HG03196 (cell line): Measurements from ENCODE around the gene KLF11.
A peak's percentile ranks its signal among the peaks of the same experiment; 100 is the strongest.

Experiments
- ATAC-seq: cut with Tn5 transposase; IDR thresholded peaks from one replicate; pipeline ENCODE4 v1.9.1; 2021; ENCODE audit not compliant: unreplicated experiment

The KLF11 gene

DNA sequence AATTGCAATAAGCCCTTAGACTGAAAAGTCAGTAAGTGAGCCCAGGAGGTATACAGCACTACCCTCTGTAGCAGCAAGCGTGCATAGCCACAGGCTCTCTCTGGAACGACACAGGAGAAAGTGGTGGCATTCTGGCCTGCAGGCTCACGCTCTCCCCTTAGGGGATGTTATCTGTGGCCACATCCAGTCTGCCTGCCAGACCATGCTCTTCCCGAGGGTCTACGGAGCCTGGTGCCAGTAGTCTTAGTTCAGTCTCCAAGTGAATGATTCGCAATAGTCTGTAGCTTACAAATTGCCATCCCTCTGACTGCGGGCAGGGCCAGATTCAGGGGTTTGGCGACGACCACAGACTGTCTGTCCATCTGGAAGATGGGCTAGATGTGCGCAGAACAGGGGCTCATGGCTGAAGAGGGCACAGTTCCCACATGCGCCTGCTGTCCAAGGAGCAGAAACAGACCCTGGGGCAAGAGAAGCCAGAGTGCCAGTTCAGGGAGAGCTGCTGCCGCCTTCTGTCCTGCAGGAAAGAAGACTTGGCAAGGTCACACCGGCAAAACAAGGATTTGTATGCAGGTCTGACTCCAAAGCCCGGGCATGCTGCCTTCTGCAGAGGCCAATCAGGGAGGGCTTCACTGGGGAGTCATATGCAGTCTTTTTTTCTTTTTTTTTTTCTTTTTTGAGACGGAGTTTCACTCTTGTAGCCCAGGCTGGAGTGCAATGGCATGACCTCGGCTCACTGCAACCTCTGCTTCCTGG, 3.5 kb upstream of the KLF11 start:
- ATAC-seq = no peak

DNA sequence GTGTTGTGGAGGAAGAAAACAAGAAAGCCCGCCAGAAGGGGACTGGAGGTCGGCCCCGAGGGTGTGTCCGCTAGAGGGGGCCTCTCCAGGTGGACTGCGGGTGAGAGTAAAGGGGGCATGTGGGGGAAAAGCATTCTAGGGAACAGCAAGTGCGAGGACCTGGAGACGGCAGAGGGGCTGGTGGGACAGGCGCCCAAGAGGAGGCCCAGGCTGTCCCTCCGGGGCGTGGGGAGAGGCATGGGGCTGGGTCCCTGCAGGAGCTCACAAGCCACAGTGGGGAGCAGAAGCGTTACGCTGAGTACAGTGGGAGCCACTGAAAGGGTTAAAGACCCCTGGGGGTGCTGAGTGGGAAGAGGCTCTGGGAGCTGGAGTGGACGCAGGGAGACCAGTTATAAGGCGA, 1.6 kb upstream of the KLF11 start:
- no peak for ATAC-seq

DNA sequence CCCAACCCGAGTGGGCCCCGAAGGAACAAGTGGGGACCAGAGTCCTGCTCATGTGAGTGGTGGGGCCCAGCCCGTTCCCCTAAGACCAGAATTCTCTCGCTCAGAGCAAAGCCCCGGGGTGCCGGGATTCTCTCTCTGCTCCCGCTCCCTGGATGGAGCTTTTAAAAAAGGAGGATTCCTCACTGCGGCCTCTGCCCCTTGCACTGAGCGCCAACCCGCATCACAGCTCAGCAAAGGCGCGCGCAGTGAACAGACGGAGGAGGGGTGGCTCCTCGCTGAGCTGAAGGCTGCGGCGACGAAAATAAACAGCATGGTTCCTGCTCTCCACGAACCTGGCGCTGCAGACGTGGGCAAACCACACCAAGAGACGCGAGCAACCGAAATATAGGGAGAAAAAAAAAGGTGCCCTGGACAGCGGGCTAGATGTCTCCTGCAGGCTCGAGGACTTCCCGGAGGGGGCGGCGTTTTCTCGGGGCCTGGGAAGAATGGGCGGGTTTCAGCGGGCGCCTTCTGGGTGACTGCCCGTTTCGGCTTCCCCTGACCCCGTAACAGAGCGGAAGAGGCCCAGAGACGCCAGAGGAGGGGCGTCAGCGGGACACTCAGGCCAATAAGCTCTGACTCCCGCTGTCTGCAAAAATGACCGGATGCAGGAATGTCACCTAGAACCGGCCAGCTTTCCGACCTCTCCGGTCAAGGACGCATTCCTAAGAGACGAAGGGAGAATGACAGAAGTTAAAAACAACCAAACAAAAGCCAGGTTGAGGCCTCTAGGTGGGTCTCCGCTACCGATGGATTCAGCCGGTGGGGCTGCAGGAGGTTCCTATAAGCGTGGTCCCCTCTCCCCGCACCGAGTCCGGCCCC, 819 bp upstream of the KLF11 start:
- ATAC-seq = no peak

DNA sequence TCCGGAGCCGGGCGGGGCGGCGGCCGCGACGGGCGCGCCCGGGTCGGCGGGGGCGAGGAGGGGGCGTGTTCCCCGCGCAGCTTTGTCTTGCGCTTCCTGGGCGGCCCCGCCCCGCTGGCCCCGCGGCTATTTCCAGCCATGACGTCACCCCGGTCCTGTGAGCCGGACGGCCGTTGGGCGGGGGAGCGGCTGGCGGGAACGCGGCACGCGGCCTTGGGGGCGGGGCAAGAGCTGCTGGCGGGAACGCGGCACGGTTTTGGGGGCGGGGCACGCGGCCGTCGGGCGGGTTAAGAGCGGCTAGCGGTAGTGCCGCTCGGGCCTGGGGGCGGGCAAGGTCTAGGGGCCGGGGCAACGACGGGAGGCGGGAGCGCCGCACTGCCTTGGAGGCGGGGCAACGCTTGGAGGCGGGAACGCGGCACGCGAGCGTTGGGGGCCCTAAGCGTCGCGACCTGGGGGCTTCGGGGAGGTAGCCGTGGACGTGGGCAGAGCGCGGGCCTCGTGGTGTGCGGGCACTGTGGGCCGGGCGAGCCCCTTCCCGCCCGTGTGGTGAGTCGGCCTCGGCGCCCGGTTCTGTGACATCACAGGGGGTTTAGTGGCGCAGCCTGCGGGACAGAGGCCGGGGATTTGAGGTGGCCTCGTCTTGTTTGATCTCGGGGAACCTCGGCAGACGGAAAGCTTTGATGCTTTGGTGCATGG, 704 bp downstream of the KLF11 start:
- peak; percentile 38 for ATAC-seq

DNA sequence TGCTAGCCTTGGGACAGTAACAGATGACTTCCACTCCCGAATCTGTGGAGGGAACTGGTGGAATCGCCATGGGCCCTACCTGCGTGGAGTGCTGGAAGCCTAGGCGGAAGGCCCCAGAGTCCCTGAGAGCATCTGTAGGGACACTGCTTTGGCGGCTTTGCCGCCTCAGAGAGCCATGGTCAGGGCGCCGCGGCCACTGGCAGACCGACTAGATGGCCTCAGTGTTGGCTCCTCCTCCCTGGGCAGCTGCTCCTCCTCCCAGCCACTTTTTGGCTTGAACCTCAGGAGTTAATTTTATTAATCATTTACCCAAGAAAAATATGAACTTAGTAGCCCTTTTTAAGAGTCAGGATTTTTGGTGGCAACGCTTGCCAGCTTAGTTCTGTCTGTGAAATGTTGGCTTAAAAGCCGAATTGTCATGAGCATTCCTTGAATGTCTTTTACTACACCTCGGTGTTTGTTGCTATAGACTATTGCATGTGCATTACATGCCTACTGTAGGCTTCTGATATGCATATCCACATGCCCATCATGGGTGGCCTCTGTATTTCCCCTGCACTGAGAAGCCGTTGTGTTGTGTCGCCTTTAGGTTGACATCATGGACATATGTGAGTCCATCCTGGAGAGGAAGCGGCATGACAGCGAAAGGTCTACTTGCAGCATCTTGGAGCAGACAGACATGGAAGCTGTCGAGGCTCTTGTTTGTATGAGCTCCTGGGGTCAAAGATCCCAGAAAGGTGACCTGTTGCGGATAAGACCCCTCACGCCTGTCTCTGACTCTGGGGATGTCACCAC, 2.4 kb downstream of the KLF11 start:
- ATAC-seq = no peak

DNA sequence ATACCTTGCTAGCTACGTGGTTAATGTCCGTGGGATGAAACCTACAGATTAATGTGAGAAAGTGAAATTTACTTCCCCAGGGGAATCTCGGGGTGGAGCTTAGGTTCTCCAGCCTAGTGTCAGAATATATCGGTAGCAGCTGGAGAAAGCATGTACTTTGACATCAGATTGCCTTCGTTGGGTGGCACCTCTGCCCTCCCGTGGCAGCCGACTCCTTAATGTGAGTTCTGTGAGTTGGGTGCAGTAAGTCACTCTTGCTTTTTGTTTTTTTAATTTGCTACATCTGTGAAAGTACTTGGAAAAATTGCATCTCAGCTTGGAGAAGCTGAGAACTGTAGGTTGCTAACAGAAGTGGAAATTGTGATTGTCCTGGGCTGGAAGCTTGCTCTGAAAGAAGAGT, 3.6 kb downstream of the KLF11 start:
- ATAC-seq = no peak

DNA sequence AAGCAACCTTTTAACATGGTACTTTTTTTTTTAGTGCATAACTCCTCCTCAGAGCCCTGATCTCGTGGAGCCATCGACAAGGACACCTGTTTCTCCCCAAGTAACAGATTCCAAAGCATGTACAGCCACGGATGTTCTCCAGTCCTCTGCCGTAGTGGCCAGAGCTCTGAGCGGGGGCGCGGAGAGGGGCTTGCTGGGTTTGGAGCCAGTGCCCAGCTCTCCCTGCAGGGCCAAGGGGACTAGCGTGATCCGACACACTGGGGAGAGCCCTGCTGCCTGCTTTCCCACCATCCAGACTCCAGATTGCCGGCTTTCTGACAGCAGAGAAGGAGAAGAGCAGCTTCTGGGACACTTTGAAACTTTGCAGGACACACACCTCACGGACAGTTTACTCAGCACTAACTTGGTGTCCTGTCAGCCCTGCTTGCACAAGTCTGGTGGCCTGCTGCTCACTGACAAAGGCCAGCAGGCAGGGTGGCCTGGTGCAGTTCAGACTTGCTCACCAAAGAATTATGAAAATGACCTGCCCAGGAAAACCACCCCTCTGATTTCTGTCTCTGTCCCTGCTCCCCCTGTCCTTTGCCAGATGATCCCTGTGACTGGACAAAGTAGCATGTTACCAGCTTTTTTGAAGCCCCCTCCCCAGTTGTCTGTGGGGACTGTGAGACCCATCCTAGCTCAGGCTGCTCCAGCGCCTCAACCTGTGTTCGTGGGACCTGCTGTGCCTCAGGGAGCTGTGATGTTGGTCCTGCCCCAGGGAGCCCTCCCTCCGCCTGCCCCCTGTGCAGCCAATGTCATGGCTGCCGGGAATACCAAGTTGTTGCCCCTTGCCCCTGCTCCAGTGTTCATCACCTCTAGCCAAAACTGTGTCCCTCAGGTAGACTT, 4.5 kb downstream of the KLF11 start:
- ATAC-seq = no peak

DNA sequence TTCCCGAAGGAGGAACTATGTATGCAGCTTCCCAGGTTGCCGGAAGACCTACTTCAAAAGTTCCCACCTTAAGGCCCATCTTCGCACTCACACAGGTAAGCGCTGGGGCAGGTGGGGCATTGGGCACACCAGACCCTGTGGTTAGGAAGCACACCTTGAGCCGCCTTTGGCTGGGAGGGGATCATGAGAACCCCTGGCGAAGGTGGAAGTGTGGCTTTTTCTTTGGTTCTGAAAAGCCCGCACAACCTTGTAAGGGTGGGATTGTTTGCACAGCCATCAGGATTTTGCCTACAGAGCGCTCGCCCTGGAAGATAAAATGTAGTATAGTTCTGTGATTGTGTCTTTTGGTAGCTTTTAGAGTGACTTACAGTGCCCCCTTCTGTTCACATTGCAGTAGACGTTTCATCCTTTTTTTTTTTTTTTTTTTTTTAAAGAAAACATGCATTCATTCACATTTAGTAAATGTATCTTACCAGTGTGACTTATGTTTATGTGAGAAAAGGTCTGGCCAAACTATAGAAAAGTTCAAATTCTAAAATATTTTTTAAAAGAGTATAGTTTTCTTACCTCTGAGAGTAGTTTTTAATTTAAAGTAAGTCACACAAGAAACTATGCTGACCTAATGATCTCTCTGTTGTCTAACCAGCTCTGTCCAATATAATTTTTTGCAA, 5.3 kb downstream of the KLF11 start:
- ATAC-seq = no peak

DNA sequence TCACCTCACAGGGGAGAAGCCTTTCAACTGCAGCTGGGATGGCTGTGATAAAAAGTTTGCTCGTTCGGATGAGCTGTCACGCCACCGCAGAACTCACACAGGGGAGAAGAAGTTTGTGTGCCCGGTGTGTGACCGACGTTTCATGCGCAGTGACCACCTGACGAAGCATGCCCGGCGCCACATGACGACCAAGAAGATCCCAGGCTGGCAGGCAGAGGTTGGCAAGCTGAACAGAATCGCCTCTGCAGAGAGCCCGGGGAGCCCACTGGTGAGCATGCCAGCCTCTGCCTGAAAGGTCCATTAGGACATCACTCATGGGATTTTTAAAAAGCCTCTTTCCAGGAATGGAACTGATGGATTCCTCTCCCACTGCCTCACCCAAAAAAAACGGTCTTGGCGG, 8.9 kb downstream of the KLF11 start:
- no peak for ATAC-seq

DNA sequence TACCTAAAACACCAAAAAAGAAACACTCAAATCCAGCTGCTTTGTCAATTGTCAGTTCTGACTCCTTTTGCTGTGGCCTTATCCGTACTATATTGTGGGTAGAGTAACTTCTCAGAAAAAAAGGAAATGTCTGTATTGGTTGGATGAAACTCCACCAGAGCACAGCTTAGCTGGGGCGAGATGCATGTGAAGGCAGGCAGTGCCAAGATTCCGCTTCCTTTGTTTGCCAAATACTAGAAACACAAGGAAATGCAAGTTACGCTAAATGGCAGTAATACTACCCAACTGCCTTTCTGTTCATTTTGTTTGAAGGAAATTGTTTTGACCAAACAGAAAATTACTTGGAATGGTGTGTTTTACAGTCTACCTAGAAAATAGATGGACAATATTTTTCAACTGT, 10.0 kb downstream of the KLF11 start:
- no peak for ATAC-seq

DNA sequence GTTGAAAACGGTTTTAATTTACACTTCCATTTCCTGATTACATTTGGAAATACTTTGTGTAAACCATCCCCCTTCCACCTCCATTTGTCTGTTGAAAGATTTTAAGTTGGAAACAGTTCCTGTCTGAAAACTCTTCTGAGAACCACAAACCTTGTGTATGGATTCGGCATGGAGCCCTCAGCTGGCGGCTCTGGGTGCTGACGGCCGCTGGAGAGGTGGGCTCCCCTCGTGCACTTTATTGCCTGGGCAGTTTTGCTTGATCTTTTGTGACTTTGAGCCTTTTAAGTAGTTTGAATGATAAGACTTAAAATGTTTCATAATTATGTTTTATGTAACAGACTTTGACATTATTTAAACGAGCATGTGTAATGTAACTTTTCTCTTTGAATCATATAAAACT, 11.1 kb downstream of the KLF11 start:
- no peak for ATAC-seq

DNA sequence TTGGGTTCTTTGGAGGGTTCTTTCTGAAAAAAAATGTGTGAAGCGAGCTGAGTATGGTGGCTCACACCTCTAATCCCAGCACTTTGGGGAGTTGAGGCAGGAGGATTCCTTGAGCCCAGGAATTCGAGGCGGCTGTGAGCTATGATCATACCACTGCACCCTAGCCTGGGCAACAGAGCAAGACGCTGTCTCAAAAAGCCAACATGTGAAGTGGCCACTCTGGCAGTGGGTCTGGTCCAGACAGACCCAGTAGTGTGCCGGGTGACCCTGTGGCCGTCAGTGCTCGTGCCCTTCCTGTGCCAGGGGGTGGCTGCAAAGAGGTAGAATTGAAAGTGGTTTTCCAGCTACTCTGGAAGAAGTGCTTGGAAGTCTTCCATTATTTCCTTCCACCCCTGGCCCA, 11.6 kb downstream of the KLF11 start:
- no peak for ATAC-seq

DNA sequence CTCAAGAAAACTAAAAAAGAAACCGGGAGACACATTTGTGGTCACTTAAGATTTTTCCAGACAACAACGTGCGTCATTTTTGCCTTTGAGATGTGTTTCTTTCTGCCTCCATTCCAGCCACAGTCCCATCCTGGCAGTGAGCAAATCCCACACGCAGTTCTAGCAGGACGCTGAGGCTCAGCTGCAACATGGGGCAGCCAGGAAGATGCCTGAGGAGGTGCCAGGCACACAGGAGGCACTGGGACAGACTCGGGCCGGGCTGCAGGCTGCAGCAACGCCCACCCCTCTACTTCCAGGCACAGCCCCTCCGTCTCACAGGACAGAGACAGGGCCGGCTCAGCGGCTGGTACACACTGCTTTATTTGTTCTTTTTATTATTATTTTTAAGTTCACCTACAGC, 13.1 kb downstream of the KLF11 start:
- ATAC-seq = no peak

DNA sequence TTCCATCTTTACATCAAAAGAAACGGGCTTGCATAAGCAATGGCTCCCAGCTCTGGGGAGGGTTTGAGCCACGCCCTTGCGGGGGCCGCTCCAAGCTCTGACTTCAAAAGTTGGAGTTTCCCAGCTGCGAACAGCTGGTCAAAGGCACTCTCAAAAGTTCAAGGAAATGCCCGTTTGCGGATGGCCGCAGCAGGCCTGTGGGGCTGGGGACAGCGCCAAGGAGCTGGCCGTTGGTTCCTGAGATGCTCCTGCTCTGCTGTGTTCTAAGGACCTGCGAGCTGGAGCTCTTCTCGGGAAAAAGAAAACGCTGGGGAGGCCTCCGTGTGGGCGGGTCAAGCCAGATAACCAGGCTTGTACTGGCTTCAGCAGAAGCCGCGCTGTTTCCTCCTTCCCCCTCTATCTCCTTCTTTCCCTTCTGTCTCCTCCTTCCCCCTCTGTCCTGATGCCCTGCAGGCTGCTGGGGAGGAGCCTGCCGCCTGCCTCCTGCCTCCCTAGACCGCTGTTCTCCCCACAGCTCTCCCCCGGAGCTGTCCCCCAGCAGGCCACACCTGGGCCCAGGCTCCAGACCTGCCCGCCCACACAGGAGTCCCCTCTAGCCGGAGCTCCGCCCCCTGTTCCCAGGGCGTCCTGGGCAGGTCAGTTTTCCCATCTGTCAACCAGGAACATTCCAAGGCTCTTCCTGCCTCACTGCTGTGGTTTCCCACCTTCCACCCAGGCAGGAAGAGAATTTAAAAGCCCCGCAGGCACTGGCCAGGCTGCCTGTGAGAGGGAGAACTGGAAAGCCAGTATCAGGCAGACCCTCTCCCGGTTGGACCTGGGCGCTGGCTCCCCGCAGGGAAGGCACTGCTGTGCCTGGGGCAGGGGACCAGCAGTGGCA, 14.1 kb downstream of the KLF11 start:
- ATAC-seq = no peak

DNA sequence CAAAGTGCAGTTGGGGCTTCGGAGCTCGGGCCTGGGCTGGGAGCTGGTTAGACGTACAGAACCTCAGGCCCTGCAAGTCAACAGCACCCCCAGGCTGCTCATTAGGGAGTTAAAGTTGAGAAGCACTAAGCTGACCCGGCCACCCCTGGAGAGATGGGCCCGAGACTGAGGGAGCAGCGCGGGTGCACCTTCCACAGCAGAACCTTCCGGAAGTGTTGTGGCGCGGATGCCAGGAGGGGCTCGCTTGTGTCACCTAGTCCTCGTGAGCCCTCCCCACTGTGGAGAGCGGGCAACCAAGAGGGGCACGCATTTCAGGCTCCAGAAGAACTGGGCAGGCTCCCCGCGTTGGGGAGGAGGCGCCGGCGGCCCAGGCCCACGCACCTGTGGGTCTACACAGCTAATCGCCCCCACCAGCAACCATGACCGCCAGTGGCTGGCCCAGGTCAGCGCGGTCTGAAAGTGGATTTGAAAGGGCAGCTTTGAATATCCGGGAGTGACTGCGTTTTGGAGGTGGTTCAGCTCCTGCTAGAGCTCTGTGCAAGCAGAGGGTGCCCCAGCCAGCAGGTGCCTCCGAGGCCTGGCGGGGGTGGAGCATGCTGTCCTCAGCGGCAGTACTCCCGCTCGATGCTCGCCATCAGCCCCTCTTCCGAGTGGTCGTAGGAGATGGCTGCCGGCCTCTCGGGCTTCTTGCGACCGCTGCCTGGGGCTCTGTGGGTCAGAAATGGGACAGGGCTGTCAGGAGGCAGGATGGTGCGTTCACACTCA, 15.1 kb downstream of the KLF11 start:
- no peak for ATAC-seq

DNA sequence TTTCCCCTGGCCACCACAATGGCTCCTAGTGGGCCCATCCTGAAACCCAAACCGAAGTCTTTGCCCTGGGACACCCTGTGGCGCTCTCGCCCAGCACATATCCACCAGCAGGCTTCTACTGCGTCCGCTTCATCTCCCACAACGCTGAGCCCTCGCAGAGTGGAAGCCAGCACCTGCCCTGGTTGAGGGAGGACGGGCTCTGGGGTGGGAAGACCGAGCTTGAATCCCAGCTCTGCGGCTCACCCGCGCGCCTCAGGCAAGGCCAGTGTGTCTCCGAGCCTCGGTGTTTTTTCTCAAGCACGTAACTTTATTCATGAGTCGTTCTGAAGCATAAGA, 15.6 kb downstream of the KLF11 start:
- ATAC-seq = no peak

DNA sequence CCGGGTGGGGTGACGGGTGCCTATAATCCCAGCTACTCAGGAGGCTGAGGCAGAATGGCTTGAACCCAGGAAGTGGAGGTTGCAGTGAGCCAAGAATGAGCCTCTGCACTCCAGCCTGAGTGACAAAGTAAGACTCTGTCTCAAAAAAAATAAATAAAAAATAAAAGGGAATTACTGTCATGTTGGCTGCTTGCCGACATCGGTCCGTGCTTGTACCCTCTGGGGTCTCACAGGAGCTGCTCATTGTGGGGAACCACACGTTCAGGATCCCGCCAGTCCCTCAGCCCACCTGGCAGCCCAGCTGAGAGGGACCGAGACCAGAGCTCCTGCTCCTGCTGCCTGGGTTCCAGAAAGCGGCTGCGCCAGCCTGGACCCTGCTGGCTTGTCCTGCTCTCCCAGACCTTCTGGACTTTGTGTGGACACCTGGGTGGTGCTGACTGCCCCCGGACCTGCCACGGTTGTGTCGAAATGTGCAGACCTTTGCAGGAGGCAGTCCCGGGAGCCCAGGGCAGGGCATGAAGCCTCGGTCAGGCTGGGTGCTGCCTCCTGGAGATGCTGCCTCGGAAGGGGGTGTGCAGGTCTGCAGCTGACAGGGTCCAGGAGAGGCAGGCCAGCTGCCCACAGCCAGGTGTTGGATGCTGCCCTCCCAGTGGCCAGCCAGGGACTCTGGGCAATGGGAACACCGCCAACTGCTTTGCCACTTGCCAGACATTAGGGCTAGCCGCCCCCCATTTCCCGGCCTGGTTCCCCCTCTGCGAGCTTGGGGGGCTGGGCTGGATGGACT, 16.4 kb downstream of the KLF11 start:
- no peak for ATAC-seq
